HG03103 (cell line): ENCODE results near the gene LRTM2.

Source experiments
- ATAC-seq: cut with Tn5 transposase; IDR thresholded peaks from one replicate; pipeline ENCODE4 v1.9.1; 2021; ENCODE audit warnings: low read depth; ENCODE audit not compliant: unreplicated experiment

The LRTM2 gene

DNA sequence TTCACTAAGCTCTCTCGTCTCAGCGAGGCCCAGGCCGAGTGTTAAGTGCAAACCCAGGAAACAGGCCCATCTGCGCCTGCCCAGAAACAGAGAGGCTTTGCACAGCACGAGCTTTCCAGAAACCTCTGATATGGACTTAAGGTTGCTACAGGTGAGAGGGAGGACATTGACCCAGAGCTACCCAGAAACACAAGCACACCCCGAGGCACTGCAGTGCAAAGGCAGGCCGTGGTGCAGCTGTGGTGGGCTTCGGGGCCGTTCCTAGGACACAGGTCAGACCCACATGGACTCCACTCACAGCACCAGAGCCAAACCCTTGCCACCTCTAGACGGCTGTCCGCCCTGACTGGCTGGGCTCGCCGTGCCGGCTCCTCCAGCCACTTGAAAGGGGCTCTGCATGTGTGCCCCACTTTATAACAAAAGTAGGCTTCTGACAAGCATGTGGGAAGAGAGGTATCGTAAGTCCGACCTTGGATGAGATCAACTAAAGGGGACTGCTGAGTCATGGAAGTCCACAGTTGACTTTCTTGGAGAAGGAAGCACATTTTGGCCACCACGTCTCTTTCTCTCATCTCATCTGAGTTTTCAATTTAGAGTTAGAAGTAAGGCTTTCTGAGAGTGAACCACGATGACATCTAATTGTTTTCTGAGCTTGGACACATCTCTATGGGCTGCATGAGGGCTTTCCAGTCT is 59.9 kb downstream of the LRTM2 start:
- ATAC-seq = no peak

- ATAC-seq = no peak
Observed at GRCh38 chr12:1880876-1881275, 60.5 kb downstream of the LRTM2 start.

DNA sequence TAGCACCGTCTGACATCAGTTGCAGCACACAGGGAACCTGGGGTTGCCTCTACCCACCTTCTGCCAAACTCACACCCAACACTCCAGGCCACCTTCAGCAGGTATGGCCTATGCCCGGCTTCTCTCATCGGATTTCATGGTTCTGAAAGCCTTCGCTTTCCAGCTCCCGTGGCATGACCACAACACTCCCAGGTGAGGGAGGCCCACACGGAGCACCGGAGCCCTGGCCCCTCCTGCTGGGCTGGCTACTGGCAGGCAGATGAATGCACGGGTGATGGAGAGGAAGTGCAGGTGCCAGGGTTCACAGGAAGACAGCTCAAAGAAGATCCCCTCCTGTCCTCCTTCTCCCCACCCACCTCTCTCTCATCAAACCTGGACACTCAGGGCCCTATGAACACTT is 60.9 kb downstream of the LRTM2 start:
- no peak for ATAC-seq

GRCh38 chr12:1881936-1882335 is 61.6 kb downstream of the LRTM2 start:
- no peak for ATAC-seq

DNA sequence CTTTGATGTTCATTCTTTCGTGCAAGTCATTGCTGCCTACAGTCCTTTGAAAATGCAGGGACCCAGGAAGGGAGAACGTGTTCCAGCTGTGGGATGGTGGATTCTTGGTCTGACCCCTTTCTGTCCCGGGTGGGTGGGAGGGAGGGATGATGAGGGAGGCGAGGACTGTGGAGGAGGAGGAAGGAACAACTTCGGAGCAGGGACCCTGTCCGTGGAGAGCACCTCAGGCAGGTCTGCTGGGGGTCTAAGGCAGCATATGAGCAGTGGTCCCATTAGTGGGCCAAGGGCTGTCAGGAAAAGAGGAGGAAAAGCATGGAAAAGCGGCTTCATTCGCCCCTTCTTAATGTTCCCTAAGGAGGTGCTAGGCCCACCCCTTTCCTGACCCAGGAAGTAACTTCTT is 62.0 kb downstream of the LRTM2 start:
- no peak for ATAC-seq

- ATAC-seq = no peak
Observed at GRCh38 chr12:1882850-1883470, 62.6 kb downstream of the LRTM2 start.

GRCh38 chr12:1883513-1883912 is 63.1 kb downstream of the LRTM2 start:
- ATAC-seq = no peak

DNA sequence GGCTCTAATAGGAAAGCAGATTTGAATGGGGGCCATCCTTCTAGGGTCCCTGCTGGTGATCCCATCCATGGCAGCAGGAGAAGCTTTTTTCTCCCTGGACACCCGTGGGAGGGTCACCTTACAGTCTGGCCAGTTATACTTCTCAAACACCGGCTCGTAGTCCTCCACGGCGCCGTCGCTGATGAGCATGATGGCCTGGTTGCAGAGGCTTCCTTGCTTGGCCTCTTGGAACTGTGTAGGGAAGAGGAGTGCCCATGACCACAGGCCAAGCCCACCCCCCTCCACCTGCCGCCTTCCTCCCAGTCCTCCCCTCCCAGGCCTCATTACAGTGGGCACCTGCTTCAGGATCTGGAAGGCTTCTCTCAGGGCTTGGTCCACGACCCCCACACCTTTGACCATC is 64.3 kb downstream of the LRTM2 start:
- no peak for ATAC-seq

DNA sequence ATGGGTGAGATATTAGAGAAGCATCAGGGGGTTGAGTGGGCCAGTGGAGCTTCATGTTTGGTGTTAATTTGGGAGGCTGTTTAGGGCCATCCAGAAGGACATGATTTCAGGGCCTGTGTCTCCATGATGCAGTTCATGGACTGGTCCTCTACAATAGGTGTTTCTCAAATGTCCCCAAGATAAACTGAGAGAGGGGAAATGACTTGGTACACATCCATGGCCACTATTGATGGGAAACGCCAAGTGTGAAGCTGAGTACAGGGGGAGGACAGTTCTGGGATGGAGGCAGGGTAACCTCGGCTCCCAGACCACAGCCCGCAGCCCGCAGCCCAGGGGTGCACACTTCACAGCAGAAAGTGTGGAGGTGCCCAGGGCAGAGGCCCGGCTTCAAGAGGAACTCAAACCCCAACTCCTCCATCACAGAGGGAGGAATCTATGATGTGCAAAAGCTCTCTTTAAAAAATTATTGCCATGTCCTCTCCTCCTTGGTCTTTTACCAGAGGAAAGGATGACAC is 64.8 kb downstream of the LRTM2 start:
- no peak for ATAC-seq

- no peak for ATAC-seq
Observed at GRCh38 chr12:1885599-1886245, 65.4 kb downstream of the LRTM2 start.
